Endothelial cell (in vitro differentiated cells): ENCODE measurements around the gene KRTAP5-5. TPM values are rescaled to one million over a fixed set of nuclear protein-coding genes. Genes with fewer than 3 reads are reported as not detected.

ENCODE experiments used
- DNase-seq: peaks from one replicate; pipeline ENCODE4 v3.0.0; 2021; ENCODE audit warnings: low spot score
- H3K27ac Mint-ChIP-seq: one replicate; pipeline ENCODE4 v1.8.0; 2021; ENCODE audit warnings: mixed read lengths, inconsistent platforms; ENCODE audit not compliant: unreplicated experiment
- H3K27me3 Mint-ChIP-seq: one replicate; pipeline ENCODE4 v1.8.0; 2021; ENCODE audit warnings: mild to moderate bottlenecking, moderate library complexity, mixed read lengths, inconsistent platforms; ENCODE audit not compliant: unreplicated experiment
- H3K36me3 Mint-ChIP-seq: one replicate; pipeline ENCODE4 v1.8.0; 2021; ENCODE audit warnings: mild to moderate bottlenecking, low read depth, mixed read lengths, inconsistent platforms; ENCODE audit not compliant: unreplicated experiment
- H3K4me1 Mint-ChIP-seq: one replicate; pipeline ENCODE4 v1.8.0; 2021; ENCODE audit warnings: mild to moderate bottlenecking, mixed read lengths, inconsistent platforms; ENCODE audit not compliant: unreplicated experiment
- H3K4me3 Mint-ChIP-seq: one replicate; pipeline ENCODE4 v1.8.0; 2021; ENCODE audit warnings: mild to moderate bottlenecking, mixed read lengths, inconsistent platforms; ENCODE audit not compliant: unreplicated experiment
- H3K9me3 Mint-ChIP-seq: one replicate; pipeline ENCODE4 v1.8.0; 2021; ENCODE audit warnings: mixed read lengths, inconsistent platforms; ENCODE audit not compliant: unreplicated experiment
- total RNA-seq: library from RNA; stranded (reverse); fragmentation: NEBNext Ultra II Directional; extraction: Animal tissue kit (Norgen Biotek cat#: 25700); gene quantifications from one replicate; pipeline ENCODE4 v1.2.1, GENCODE V29; 2021; ENCODE audit not compliant: unreplicated experiment
- TF ChIP-seq, protein P1 (sequence below): fragments of 200-600 bp; sonication (generic); IDR thresholded peaks from one replicate; pipeline ENCODE4 v1.5.0; 2021; ENCODE audit warnings: antibody characterized with exemption; ENCODE audit not compliant: unreplicated experiment

The KRTAP5-5 gene
- total RNA-seq, 1 donor from 2014 or later, result not detected

DNA sequence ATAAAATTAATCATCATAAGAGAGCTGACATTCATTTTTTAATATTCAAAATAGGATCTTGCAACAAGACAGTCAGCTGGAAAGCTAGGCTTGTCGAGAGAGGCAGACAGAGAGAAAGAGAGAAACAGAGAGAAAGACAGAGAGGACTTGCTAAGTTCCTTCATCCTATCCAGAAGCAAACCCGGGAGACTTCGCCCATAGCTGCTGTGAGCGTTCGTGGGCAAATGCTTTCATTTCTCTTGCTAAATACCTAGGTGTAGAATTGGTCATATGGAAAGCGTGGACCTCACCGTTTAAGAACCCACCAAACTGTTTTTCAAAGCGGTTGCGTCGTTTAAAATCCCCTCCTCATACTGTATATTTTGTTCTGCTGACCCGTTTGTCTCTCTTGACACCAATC is 42.1 kb downstream of the KRTAP5-5 start:
- no peaks in the 10 kb centered on the region for H3K9me3 Mint-ChIP-seq
- peaks cover 8% of the 10 kb centered on the region for H3K27me3 Mint-ChIP-seq
- H3K4me3 Mint-ChIP-seq, result no peak overlapping the region
- no peak for DNase-seq
- peaks cover 28% of the 10 kb centered on the region for H3K4me1 Mint-ChIP-seq
- TF ChIP-seq, protein P1, sequence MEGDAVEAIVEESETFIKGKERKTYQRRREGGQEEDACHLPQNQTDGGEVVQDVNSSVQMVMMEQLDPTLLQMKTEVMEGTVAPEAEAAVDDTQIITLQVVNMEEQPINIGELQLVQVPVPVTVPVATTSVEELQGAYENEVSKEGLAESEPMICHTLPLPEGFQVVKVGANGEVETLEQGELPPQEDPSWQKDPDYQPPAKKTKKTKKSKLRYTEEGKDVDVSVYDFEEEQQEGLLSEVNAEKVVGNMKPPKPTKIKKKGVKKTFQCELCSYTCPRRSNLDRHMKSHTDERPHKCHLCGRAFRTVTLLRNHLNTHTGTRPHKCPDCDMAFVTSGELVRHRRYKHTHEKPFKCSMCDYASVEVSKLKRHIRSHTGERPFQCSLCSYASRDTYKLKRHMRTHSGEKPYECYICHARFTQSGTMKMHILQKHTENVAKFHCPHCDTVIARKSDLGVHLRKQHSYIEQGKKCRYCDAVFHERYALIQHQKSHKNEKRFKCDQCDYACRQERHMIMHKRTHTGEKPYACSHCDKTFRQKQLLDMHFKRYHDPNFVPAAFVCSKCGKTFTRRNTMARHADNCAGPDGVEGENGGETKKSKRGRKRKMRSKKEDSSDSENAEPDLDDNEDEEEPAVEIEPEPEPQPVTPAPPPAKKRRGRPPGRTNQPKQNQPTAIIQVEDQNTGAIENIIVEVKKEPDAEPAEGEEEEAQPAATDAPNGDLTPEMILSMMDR, result no peak
- no peaks in the 10 kb centered on the region for H3K36me3 Mint-ChIP-seq
- H3K27ac Mint-ChIP-seq, result no peak overlapping the region

DNA sequence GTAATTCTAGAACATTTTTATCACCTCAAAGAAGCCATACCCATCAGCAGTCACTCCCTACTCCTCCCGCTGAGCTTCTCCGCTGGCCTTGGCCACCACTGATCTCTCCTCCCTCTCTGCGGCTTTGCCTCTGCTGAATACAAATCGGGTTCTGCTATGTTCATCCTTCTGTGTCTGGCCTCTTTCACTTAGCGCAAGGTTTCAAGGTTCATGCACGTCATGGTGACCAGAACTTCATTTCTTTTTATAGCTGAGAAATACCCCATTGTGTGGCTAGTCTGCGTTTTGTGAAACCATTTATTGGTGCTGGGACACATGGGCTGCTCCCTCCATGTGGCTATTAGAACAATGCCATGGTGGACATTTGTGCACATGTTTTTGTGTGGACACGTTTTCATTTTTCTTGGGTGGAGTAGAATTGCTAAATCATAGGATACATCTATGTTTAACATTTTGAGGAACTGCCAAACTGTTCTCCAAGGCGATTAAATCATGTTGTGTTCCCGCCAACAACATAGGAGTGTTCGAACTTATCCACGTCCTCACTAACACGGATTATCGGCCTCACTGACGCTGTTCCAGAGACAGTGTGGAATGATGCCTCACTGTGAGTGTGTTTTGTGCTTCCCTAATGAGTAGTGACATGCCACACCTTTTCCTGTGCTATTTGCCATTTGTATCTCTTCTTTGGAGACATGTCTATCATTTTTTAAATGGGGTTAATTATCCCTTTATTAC is 43.2 kb downstream of the KRTAP5-5 start:
- H3K27ac Mint-ChIP-seq, result no peak overlapping the region
- TF ChIP-seq, protein P1, result no peak
- H3K9me3 Mint-ChIP-seq, result no peaks in the 10 kb centered on the region
- H3K4me3 Mint-ChIP-seq, result no peak overlapping the region
- no peak for DNase-seq
- peaks cover 8% of the 10 kb centered on the region for H3K27me3 Mint-ChIP-seq
- peaks cover 28% of the 10 kb centered on the region for H3K4me1 Mint-ChIP-seq
- H3K36me3 Mint-ChIP-seq, result no peaks in the 10 kb centered on the region

DNA sequence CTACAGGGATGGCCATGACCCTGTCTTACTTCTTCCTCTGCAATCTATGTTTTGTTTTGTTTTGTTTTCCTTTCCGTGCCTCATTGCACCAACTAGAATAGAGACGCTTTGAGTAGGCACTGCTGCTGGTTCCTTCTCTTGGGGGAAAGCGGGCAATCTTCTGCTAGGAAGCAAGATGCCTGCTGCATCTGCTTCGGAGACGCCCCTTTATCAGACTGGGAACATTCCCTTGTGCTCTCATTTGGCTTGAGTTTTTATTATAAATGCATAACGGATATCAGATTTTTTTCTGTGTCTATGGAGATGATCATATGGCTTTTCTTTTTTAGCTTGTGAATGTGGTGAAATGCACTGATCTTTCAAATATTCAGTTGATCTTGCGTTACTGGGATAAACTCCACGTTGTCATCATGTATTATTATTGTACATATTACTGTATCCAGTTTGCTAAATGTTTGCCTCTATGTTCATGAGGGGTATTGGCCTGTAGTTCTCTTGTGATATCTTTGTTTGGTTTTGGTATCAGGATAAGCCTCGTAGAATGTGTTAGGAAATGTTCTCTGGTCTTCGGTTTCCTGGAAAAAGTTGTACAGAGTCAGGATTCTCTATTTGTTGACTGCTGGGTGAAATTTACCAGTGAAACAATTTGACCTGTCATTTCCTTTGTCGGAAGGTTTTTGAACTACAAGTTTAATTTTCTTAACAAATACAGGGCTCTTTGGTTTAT is 44.0 kb downstream of the KRTAP5-5 start:
- Mint-ChIP-seq H3K9me3 (no peaks in the 10 kb centered on the region), H3K4me1 (peaks cover 25% of the 10 kb centered on the region), H3K36me3 (no peaks in the 10 kb centered on the region), H3K27me3 (peaks cover 8% of the 10 kb centered on the region), H3K4me3 (no peak overlapping the region), H3K27ac (no peak overlapping the region)
- no peak for DNase-seq
- TF ChIP-seq, protein P1, result no peak

DNA sequence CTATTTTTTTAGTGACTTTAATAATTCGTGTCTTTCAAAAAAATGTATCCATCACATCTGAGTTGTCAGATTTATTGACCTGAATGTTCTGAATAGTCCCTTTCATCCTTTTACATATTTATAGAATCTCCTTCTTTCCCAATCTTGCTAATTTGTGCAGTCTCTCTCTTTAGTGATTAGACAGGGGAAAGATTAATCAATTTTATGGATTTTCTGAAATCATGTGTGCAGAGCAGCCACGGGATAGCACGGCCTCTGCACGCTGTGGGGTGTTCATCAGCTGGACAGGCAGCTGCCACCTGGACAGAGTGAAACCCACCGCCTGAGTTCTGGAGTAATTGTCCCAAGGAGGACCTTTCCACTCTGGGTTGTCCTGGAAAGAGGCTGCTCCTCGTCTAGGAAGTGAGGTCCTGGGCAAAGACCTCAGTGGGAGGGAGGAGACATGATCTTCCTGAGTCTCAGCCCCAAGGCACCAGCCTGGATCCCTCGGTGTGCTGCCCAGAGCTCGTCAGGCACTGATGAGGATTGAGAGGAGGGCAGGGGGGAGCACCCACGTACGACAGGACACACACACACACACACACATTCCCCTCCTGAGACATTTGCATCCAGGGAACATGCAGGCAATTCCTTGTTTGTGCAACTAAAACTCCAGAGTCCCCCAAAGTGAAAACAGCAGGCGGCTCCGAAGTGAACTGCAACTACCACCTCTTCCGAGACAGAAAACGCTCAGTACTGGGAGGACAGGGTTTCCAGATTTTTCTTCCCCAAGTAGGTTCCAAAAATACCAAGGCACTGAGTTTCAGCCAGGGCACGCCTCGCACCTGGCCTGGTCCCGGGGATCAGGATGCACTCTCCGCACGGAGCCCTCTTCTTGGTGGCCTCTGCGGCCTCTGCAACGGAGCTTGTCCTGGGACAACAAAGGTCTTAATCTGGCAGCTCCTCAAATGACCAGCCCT is 44.9 kb downstream of the KRTAP5-5 start:
- no peak for DNase-seq
- no peaks in the 10 kb centered on the region for H3K9me3 Mint-ChIP-seq
- no peak overlapping the region for H3K4me3 Mint-ChIP-seq
- H3K36me3 Mint-ChIP-seq, result no peaks in the 10 kb centered on the region
- H3K27ac Mint-ChIP-seq, result no peak overlapping the region
- peaks cover 25% of the 10 kb centered on the region for H3K4me1 Mint-ChIP-seq
- TF ChIP-seq, protein P1, result no peak
- H3K27me3 Mint-ChIP-seq, result peaks cover 4% of the 10 kb centered on the region
